Mucosa of descending colon (tissue), 3 donors: ENCODE measurements around the gene SHE. TPM values are rescaled to one million over a fixed set of nuclear protein-coding genes. Genes with fewer than 3 reads are reported as not detected.

Source experiments
- ATAC-seq: fragments of 200-7000 bp; cut with Tn5 transposase; one replicate; pipeline ENCODE4 v1.9.1; 2020; ENCODE audit warnings: mild to moderate bottlenecking, moderate library complexity
- DNase-seq, 3 donors: peaks; one replicate each; pipeline ENCODE4 v3.0.0-alpha.2; 2020
- H3K36me3 ChIP-seq: fragments of 200-600 bp; one replicate; pipeline ENCODE4 v1.8.0; 2021; ENCODE audit warnings: low read depth, mild to moderate bottlenecking
- H3K4me1 ChIP-seq: fragments of 200-600 bp; one replicate; pipeline ENCODE4 v1.8.0; 2021; ENCODE audit warnings: low read depth, mild to moderate bottlenecking
- H3K4me3 ChIP-seq: fragments of 200-600 bp; one replicate; pipeline ENCODE4 v1.8.0; 2021; ENCODE audit warnings: mild to moderate bottlenecking
- H3K9me3 ChIP-seq: fragments of 200-600 bp; one replicate; pipeline ENCODE4 v1.8.0; 2021; ENCODE audit warnings: mild to moderate bottlenecking
- CTCF ChIP-seq: fragments of 200-600 bp; IDR thresholded peaks from one replicate; pipeline ENCODE4 v1.8.0; 2022; ENCODE audit warnings: antibody characterized with exemption, mild to moderate bottlenecking
- intact Hi-C, 2 donors: fragments of 100-400 bp; cut with DNase I in 1 of 2; cut with micrococcal nuclease in 1 of 2; formaldehyde crosslinking; loops; one replicate each; pipeline versions ENCODE4 v1.11.0 to v1.11.1; 2022; cut with DNase I, micrococcal nuclease
- total RNA-seq, 3 donors: library from RNA; stranded (reverse); fragmentation: NEBNext Ultra II Directional in 2 of 3; extraction: Animal tissue kit (Norgen Biotek cat#: 25700) in 2 of 3; gene quantifications; one replicate each; pipeline versions ENCODE4 v1.2.1 to v1.2.4, GENCODE V29; 2021 to 2023
- donor health status: DM: no; HTN: no; CAD: no; lungs with moderate emphysema.
- donor health status: DM: no; HTN: no; CAD: no.
- donor health status: DM: no; HTN: yes; CAD: no.

The SHE gene
- total RNA-seq, 3 donors from 2014 or later = 3.6 to 7.7 (median 6.0) TPM

GRCh38 chr1:154476791-154477190 lies 25.4 kb downstream of the SHE start:
- Histone ChIP-seq H3K9me3 (no peaks in the 10 kb centered on the region), H3K36me3 (no peaks in the 10 kb centered on the region), H3K4me3 (no peak overlapping the region), H3K4me1 (peaks cover 18% of the 10 kb centered on the region)
- no peak for TF ChIP-seq CTCF
- DNase-seq = no peak
- ATAC-seq = peak; percentile 41
- intact Hi-C loops = no loop called here

GRCh38 chr1:154474802-154475201 lies 27.4 kb downstream of the SHE start:
- ATAC-seq = peak; percentile 73

GRCh38 chr1:154471304-154471703 lies 30.9 kb downstream of the SHE start:
- ATAC-seq (peak; percentile 62), DNase-seq (peak in 2 of 3 donors; percentile 40 to 62)
- H3K4me1 ChIP-seq = peaks cover 22% of the 10 kb centered on the region
- intact Hi-C loops = no loop called here
- H3K4me3 ChIP-seq = no peak overlapping the region
- H3K36me3 ChIP-seq = no peaks in the 10 kb centered on the region
- TF ChIP-seq CTCF = no peak
- no peaks in the 10 kb centered on the region for H3K9me3 ChIP-seq

More at GRCh38 chr1:154474802-154475201, 27.4 kb downstream of the SHE start:
- intact Hi-C loops = no loop called here
- DNase-seq = peak; percentile 67 to 90 (median 75)
- no peaks in the 10 kb centered on the region for H3K9me3 ChIP-seq
- no peak for TF ChIP-seq CTCF
- H3K4me1 ChIP-seq = peaks cover 24% of the 10 kb centered on the region
- no peaks in the 10 kb centered on the region for H3K36me3 ChIP-seq
- no peak overlapping the region for H3K4me3 ChIP-seq

- Histone ChIP-seq H3K4me1 (peaks cover 20% of the 10 kb centered on the region), H3K9me3 (no peaks in the 10 kb centered on the region), H3K36me3 (no peaks in the 10 kb centered on the region), H3K4me3 (no peak overlapping the region)
- ATAC-seq (peak; percentile 21), DNase-seq (peak in 1 of 3 donors; percentile 38)
- no peak for TF ChIP-seq CTCF
- intact Hi-C loops = loop anchor here in 1 of 2 donors (10.0 kb wide), 1 partner anchor 65 kb away; the partner anchor contains the start of gene IL6R
These were observed 32.2 kb downstream of the SHE start for GRCh38 chr1:154469844-154470560.

- TF ChIP-seq CTCF = no peak
- intact Hi-C loops = loop anchor here in 1 of 2 donors (10.0 kb wide), 1 partner anchor 64 kb away; the partner anchor contains the start of gene IL6R
- no peak for ATAC-seq
- Histone ChIP-seq H3K9me3 (no peaks in the 10 kb centered on the region), H3K4me1 (peaks cover 20% of the 10 kb centered on the region), H3K4me3 (no peak overlapping the region), H3K36me3 (no peaks in the 10 kb centered on the region)
- DNase-seq = no peak
These were observed 33.5 kb downstream of the SHE start for GRCh38 chr1:154468535-154469250.
